CD14-positive monocyte (primary cell): ENCODE data around the gene AHI1. TPM values are rescaled to one million over a fixed set of nuclear protein-coding genes. Genes with fewer than 3 reads are reported as not detected.

Source experiments
- DNase-seq, 3 donors: peaks; one replicate each; pipeline ENCODE4 v3.0.0-alpha.2; 2011 to 2022
- H2AFZ ChIP-seq: 2 replicates; pipeline ENCODE4 v1.6.0; 2012; ENCODE audit warnings: mild to moderate bottlenecking, low read depth, low read length, inconsistent platforms; ENCODE audit not compliant: insufficient read depth, poor library complexity, severe bottlenecking
- H3K27ac ChIP-seq, 2 donors: 1 replicate in 1 of 2; 2 replicates in 1 of 2; pipeline ENCODE4 v1.5.1; 2012 to 2013; ENCODE audit warnings: low read length in 2 of 2, control low read depth in 1 of 2, inconsistent platforms in 1 of 2, low read depth in 1 of 2, mild to moderate bottlenecking in 1 of 2
- H3K27me3 ChIP-seq, 2 donors: one replicate each; pipeline versions ENCODE4 v1.6.0 to v1.6.1; 2011 to 2013; ENCODE audit warnings: low read length in 2 of 2; ENCODE audit not compliant: control insufficient read depth in 2 of 2, insufficient read depth in 2 of 2
- H3K36me3 ChIP-seq, 2 donors: replicated peaks in 1 of 2; 1 replicate in 1 of 2; 2 replicates in 1 of 2; pipeline versions ENCODE4 v1.5.1 to v1.6.1; 2012 to 2013; ENCODE audit warnings: low read length in 2 of 2, control low read depth in 1 of 2, inconsistent platforms in 1 of 2, mild to moderate bottlenecking in 1 of 2; ENCODE audit not compliant: insufficient read depth in 2 of 2, control insufficient read depth in 1 of 2
- H3K4me1 ChIP-seq, 2 donors: 1 replicate in 1 of 2; 2 replicates in 1 of 2; pipeline versions ENCODE4 v1.5.1 to v1.6.1; 2012 to 2013; ENCODE audit warnings: low read length in 2 of 2, control low read depth in 1 of 2, inconsistent platforms in 1 of 2, mild to moderate bottlenecking in 1 of 2, moderate library complexity in 1 of 2; ENCODE audit not compliant: insufficient read depth in 2 of 2, control insufficient read depth in 1 of 2
- H3K4me2 ChIP-seq: replicated peaks from 2 replicates; pipeline ENCODE3; 2012; ENCODE audit warnings: low read length, moderate library complexity, mild to moderate bottlenecking; ENCODE audit not compliant: poor library complexity, severe bottlenecking; ENCODE audit errors: extremely low read depth
- H3K4me3 ChIP-seq, 3 experiments: fragments of 200-600 bp in 1 of 3; sonication (generic) in 1 of 3; replicated peaks in 1 of 3; 1 replicate in 2 of 3; 2 replicates in 1 of 3; pipeline ENCODE4 v1.5.1; 2011 to 2013; ENCODE audit warnings: low read length in 3 of 3, mild to moderate bottlenecking in 3 of 3, control low read depth in 2 of 3, low read depth in 2 of 3, inconsistent platforms in 1 of 3, moderate library complexity in 1 of 3
- H3K79me2 ChIP-seq: 2 replicates; pipeline ENCODE4 v1.6.0; 2012; ENCODE audit warnings: mild to moderate bottlenecking, control low read depth, inconsistent platforms, low read length, moderate library complexity; ENCODE audit not compliant: insufficient read depth
- H3K9ac ChIP-seq: 2 replicates; pipeline ENCODE4 v1.6.0; 2017; ENCODE audit warnings: low read length, mild to moderate bottlenecking; ENCODE audit not compliant: insufficient read depth, poor library complexity, severe bottlenecking
- H3K9me3 ChIP-seq, 2 donors: replicated peaks in 1 of 2; 1 replicate in 1 of 2; 2 replicates in 1 of 2; pipeline versions ENCODE4 v1.5.1 to v1.6.1; 2012 to 2013; ENCODE audit warnings: low read length in 2 of 2, control low read depth in 1 of 2; ENCODE audit not compliant: control insufficient read depth in 1 of 2, insufficient read depth in 1 of 2
- H4K20me1 ChIP-seq: 2 replicates; pipeline ENCODE4 v1.6.0; 2012; ENCODE audit warnings: mild to moderate bottlenecking, low read length, control low read depth, moderate library complexity; ENCODE audit not compliant: insufficient read depth
- H3K27ac Mint-ChIP-seq, 7 donors: one replicate each; pipeline ENCODE4 v1.8.0; 2020; ENCODE audit warnings: mild to moderate bottlenecking in 7 of 7, mixed read lengths in 7 of 7, moderate library complexity in 6 of 7, inconsistent platforms in 2 of 7
- H3K27me3 Mint-ChIP-seq, 3 donors: one replicate each; pipeline ENCODE4 v1.8.0; 2021 to 2022; ENCODE audit warnings: low read depth in 3 of 3, mild to moderate bottlenecking in 3 of 3, mixed read lengths in 3 of 3, moderate library complexity in 3 of 3, inconsistent platforms in 1 of 3
- H3K36me3 Mint-ChIP-seq, 2 donors: one replicate each; pipeline ENCODE4 v1.8.0; 2020; ENCODE audit warnings: mixed read lengths in 2 of 2, inconsistent platforms in 1 of 2, mild to moderate bottlenecking in 1 of 2
- H3K4me1 Mint-ChIP-seq: one replicate; pipeline ENCODE4 v1.8.0; 2020; ENCODE audit warnings: mild to moderate bottlenecking, mixed read lengths
- H3K4me3 Mint-ChIP-seq, 2 donors: one replicate each; pipeline ENCODE4 v1.8.0; 2020; ENCODE audit warnings: mild to moderate bottlenecking in 2 of 2, mixed read lengths in 2 of 2, moderate library complexity in 1 of 2
- H3K9me3 Mint-ChIP-seq, 7 donors: one replicate each; pipeline ENCODE4 v1.8.0; 2020 to 2022; ENCODE audit warnings: mixed read lengths in 7 of 7, mild to moderate bottlenecking in 6 of 7, moderate library complexity in 6 of 7, inconsistent platforms in 2 of 7
- WGBS: methylation state at CpG from one replicate; pipeline ENCODE4 v1.1.5; 2013; ENCODE audit warnings: missing lambda C conversion rate; ENCODE audit not compliant: insufficient coverage; 5-methylcytosine and 5-hydroxymethylcytosine counted together
- intact Hi-C, 2 donors: fragments of 100-400 bp; cut with micrococcal nuclease; formaldehyde crosslinking; loops; one replicate each; pipeline versions ENCODE4 v1.15.0 to v1.15.1; 2023
- polyA plus RNA-seq, 3 donors: library from polyadenylated mRNA; depleted of rRNA in 1 of 3; unstranded in 2 of 3; stranded (reverse) in 1 of 3; fragments of 300-500 nt in 2 of 3; fragments of >200 nt in 1 of 3; fragmentation: Illumina TruSeq in 2 of 3; gene quantifications; 1 replicate in 2 of 3; 2 replicates in 1 of 3; pipeline ENCODE4 v1.2.3, GENCODE V29; 2012 to 2021
- TF ChIP-seq, protein P1 (sequence below): fragments of 200-600 bp; IDR thresholded peaks from one replicate; pipeline ENCODE4 v1.8.0; 2022; ENCODE audit warnings: antibody characterized with exemption, mild to moderate bottlenecking

AHI1 gene
- polyA plus RNA-seq, 3 donors: 0.91 to 2.8 (median 1.4) TPM

DNA sequence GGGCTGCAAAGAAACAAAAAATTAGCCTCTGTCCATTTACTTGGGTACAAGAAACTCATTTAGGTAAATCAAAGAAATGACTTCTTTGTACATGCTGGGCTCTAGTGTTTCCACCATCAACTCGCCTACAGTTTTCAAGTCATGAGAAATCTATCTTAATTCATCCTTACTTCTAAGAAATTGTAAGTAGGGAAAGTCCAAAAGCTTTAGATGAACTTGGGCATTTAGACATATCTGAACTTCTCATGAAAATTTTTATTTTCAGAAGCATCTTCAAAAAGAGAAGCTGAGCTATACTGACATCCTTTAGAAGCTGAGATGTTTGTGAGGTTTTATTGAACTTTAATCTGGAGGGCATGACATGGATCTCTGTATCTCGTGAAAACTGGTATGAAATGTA is 199.1 kb downstream of the AHI1 start:
- TF ChIP-seq, protein P1, sequence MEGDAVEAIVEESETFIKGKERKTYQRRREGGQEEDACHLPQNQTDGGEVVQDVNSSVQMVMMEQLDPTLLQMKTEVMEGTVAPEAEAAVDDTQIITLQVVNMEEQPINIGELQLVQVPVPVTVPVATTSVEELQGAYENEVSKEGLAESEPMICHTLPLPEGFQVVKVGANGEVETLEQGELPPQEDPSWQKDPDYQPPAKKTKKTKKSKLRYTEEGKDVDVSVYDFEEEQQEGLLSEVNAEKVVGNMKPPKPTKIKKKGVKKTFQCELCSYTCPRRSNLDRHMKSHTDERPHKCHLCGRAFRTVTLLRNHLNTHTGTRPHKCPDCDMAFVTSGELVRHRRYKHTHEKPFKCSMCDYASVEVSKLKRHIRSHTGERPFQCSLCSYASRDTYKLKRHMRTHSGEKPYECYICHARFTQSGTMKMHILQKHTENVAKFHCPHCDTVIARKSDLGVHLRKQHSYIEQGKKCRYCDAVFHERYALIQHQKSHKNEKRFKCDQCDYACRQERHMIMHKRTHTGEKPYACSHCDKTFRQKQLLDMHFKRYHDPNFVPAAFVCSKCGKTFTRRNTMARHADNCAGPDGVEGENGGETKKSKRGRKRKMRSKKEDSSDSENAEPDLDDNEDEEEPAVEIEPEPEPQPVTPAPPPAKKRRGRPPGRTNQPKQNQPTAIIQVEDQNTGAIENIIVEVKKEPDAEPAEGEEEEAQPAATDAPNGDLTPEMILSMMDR: no peak
- no peak overlapping the region for H3K27ac Mint-ChIP-seq
- H3K4me2 ChIP-seq: no peak overlapping the region
- no peak for DNase-seq
- peaks cover 0 to 9% (median 6%) of the 10 kb centered on the region in 7 donors for H3K9me3 Mint-ChIP-seq
- peaks cover 9% of the 10 kb centered on the region for H3K4me1 Mint-ChIP-seq
- H4K20me1 ChIP-seq: no peaks in the 10 kb centered on the region
- no peak overlapping the region for H3K27ac ChIP-seq
- 100% methylated on average over 1 of the region's 2 CpGs for WGBS
- no peaks in the 10 kb centered on the region for H3K36me3 ChIP-seq
- intact Hi-C loops: loop anchor here in 1 of 2 donors (10.0 kb wide), 1 partner anchor 74 kb away; no protein-coding TSS in a partner anchor
- no peak overlapping the region for H3K4me3 ChIP-seq
- no peaks in the 10 kb centered on the region for H3K4me1 ChIP-seq
- H3K36me3 Mint-ChIP-seq: peaks cover 2 to 3% of the 10 kb centered on the region in 2 donors
- H3K9me3 ChIP-seq: no peaks in the 10 kb centered on the region
- no peak overlapping the region for H2AFZ ChIP-seq
- no peak overlapping the region for H3K9ac ChIP-seq
- no peaks in the 10 kb centered on the region for H3K27me3 ChIP-seq
- H3K79me2 ChIP-seq: no peaks in the 10 kb centered on the region
- H3K27me3 Mint-ChIP-seq: peaks cover 0 to 3% (median 0%) of the 10 kb centered on the region in 3 donors
- H3K4me3 Mint-ChIP-seq: no peak overlapping the region

GRCh38 chr6:135296715-135297114 is 200.8 kb downstream of the AHI1 start:
- H3K9me3 Mint-ChIP-seq: peaks cover 0 to 9% (median 6%) of the 10 kb centered on the region in 7 donors
- Histone ChIP-seq H3K4me3 (no peak overlapping the region), H3K27me3 (no peaks in the 10 kb centered on the region), H3K79me2 (no peaks in the 10 kb centered on the region), H3K9me3 (no peaks in the 10 kb centered on the region), H3K9ac (no peak overlapping the region), H3K4me1 (no peaks in the 10 kb centered on the region), H3K4me2 (no peak overlapping the region), H2AFZ (no peak overlapping the region), H4K20me1 (no peaks in the 10 kb centered on the region), H3K36me3 (no peaks in the 10 kb centered on the region), H3K27ac (no peak overlapping the region)
- TF ChIP-seq, protein P1: no peak
- WGBS: 50% methylated on average over 2 of the region's 2 CpGs
- peaks cover 2 to 3% of the 10 kb centered on the region in 2 donors for H3K36me3 Mint-ChIP-seq
- intact Hi-C loops: loop anchor here in 1 of 2 donors (10.0 kb wide), 1 partner anchor 72 kb away; no protein-coding TSS in a partner anchor
- peaks cover 9% of the 10 kb centered on the region for H3K4me1 Mint-ChIP-seq
- H3K27ac Mint-ChIP-seq: no peak overlapping the region
- DNase-seq: no peak
- peaks cover 0 to 3% (median 0%) of the 10 kb centered on the region in 3 donors for H3K27me3 Mint-ChIP-seq
- no peak overlapping the region for H3K4me3 Mint-ChIP-seq
